Activated naive CD4-positive, alpha-beta T cell treated with anti-CD3 and anti-CD28 coated beads for 36 hours (primary cell): ENCODE measurements around the gene PYGB. TPM values are rescaled to one million over a fixed set of nuclear protein-coding genes. Genes with fewer than 3 reads are reported as not detected.
"Not testable (repeated sequence)": the region's sequence is repeated elsewhere in the genome, so short reads cannot be mapped to it uniquely, and the experiment has no call there.

ENCODE experiments used
- CTCF ChIA-PET: fragments of 350-600 bp; sonication (Branson Sonifier 250); formaldehyde crosslinking; loops from one replicate; lab custom pipeline; 2021; ENCODE audit warnings: antibody characterized with exemption; lab: Charles Lee
- DNase-seq: peaks from one replicate; pipeline ENCODE4 v3.0.0-alpha.2; 2020
- H3K27ac Mint-ChIP-seq: one replicate; pipeline ENCODE4 v1.8.0; 2021; ENCODE audit warnings: mild to moderate bottlenecking, mixed read lengths
- H3K27me3 Mint-ChIP-seq: one replicate; pipeline ENCODE4 v1.8.0; 2021; ENCODE audit warnings: low read depth, mixed read lengths
- H3K36me3 Mint-ChIP-seq: one replicate; pipeline ENCODE4 v1.8.0; 2021; ENCODE audit warnings: low read depth, mixed read lengths
- H3K4me1 Mint-ChIP-seq: one replicate; pipeline ENCODE4 v1.8.0; 2021; ENCODE audit warnings: low read depth, mixed read lengths
- H3K4me3 Mint-ChIP-seq: one replicate; pipeline ENCODE4 v1.8.0; 2021; ENCODE audit warnings: mild to moderate bottlenecking, moderate library complexity, mixed read lengths
- H3K9me3 Mint-ChIP-seq: one replicate; pipeline ENCODE4 v1.8.0; 2021; ENCODE audit warnings: mixed read lengths
- intact Hi-C: fragments of 100-400 bp; cut with micrococcal nuclease; formaldehyde crosslinking; loops from one replicate; pipeline ENCODE4 v1.15.1; 2023
- total RNA-seq, 2 experiments: library from RNA; stranded (reverse); gene quantifications; one replicate each; pipeline ENCODE4 v1.2.3, GENCODE V29; 2021

The PYGB gene
- total RNA-seq, 2 experiments from 2014 or later, result 19.6 to 20.0 TPM

GRCh38 chr20:25325073-25325472 lies 77.2 kb downstream of the PYGB start:
- CTCF ChIA-PET, result interaction anchor here (1.5 kb wide), 1 partner anchor 29 kb away, joined by 4 read pairs; no protein-coding TSS in a partner anchor
- intact Hi-C loops, result no loop called here

GRCh38 chr20:25325997-25326396 lies 78.1 kb downstream of the PYGB start:
- H3K4me1 Mint-ChIP-seq, result peaks cover 16% of the 10 kb centered on the region
- H3K27ac Mint-ChIP-seq, result no peak overlapping the region
- no peak overlapping the region for H3K4me3 Mint-ChIP-seq
- H3K36me3 Mint-ChIP-seq, result peaks cover 10% of the 10 kb centered on the region
- no peaks in the 10 kb centered on the region for H3K27me3 Mint-ChIP-seq
- CTCF ChIA-PET, result interaction anchor here (1.5 kb wide), 1 partner anchor 30 kb away, joined by 4 read pairs; no protein-coding TSS in a partner anchor
- H3K9me3 Mint-ChIP-seq, result no peaks in the 10 kb centered on the region
- intact Hi-C loops, result no loop called here
- DNase-seq, result no peak

More at GRCh38 chr20:25325073-25325472, 77.2 kb downstream of the PYGB start:
- Mint-ChIP-seq H3K4me3 (no peak overlapping the region), H3K4me1 (peaks cover 8% of the 10 kb centered on the region), H3K36me3 (peaks cover 10% of the 10 kb centered on the region), H3K9me3 (no peaks in the 10 kb centered on the region), H3K27me3 (no peaks in the 10 kb centered on the region), H3K27ac (no peak overlapping the region)
- DNase-seq, result no peak

- H3K4me3 Mint-ChIP-seq, result no peak overlapping the region
- H3K36me3 Mint-ChIP-seq, result peaks cover 8% of the 10 kb centered on the region
- CTCF ChIA-PET, result no interaction called here
- H3K27ac Mint-ChIP-seq, result no peak overlapping the region
- H3K27me3 Mint-ChIP-seq, result no peaks in the 10 kb centered on the region
- no peaks in the 10 kb centered on the region for H3K9me3 Mint-ChIP-seq
- intact Hi-C loops, result no loop called here
- peaks cover 21% of the 10 kb centered on the region for H3K4me1 Mint-ChIP-seq
- no peak for DNase-seq
Measured at GRCh38 chr20:25327521-25328235, 79.8 kb downstream of the PYGB start.

GRCh38 chr20:25328954-25329498 lies 81.1 kb downstream of the PYGB start:
- intact Hi-C loops, result no loop called here
- DNase-seq, result no peak
- no peaks in the 10 kb centered on the region for H3K27me3 Mint-ChIP-seq
- CTCF ChIA-PET, result no interaction called here
- H3K27ac Mint-ChIP-seq, result no peak overlapping the region
- peaks cover 21% of the 10 kb centered on the region for H3K4me1 Mint-ChIP-seq
- peaks cover 2% of the 10 kb centered on the region for H3K9me3 Mint-ChIP-seq
- H3K4me3 Mint-ChIP-seq, result no peak overlapping the region
- peaks cover 5% of the 10 kb centered on the region for H3K36me3 Mint-ChIP-seq

GRCh38 chr20:25334972-25335371 lies 87.1 kb downstream of the PYGB start:
- H3K4me3 Mint-ChIP-seq, H3K9me3 Mint-ChIP-seq, intact Hi-C loops, H3K27ac Mint-ChIP-seq, DNase-seq, H3K27me3 Mint-ChIP-seq, CTCF ChIA-PET: not testable (repeated sequence)
- Mint-ChIP-seq H3K36me3 (peaks cover 14% of the 10 kb centered on the region), H3K4me1 (peaks cover 13% of the 10 kb centered on the region)

GRCh38 chr20:25336561-25337422 lies 88.9 kb downstream of the PYGB start:
- Mint-ChIP-seq H3K9me3 (peaks cover 2% of the 10 kb centered on the region), H3K4me1 (peaks cover 9% of the 10 kb centered on the region), H3K4me3 (no peak overlapping the region), H3K27ac (no peak overlapping the region), H3K27me3 (no peaks in the 10 kb centered on the region), H3K36me3 (peaks cover 14% of the 10 kb centered on the region)
- DNase-seq, result no peak
- intact Hi-C loops, result no loop called here
- CTCF ChIA-PET, result no interaction called here

- H3K36me3 Mint-ChIP-seq, result peaks cover 14% of the 10 kb centered on the region
- peaks cover 2% of the 10 kb centered on the region for H3K9me3 Mint-ChIP-seq
- H3K27me3 Mint-ChIP-seq, result no peaks in the 10 kb centered on the region
- H3K4me3 Mint-ChIP-seq, result no peak overlapping the region
- intact Hi-C loops, result no loop called here
- CTCF ChIA-PET, result interaction anchor here (0.5 kb wide), 1 partner anchor 348 kb away, joined by 3 read pairs; no protein-coding TSS in a partner anchor
- H3K27ac Mint-ChIP-seq, result no peak overlapping the region
- no peak for DNase-seq
- H3K4me1 Mint-ChIP-seq, result peaks cover 14% of the 10 kb centered on the region
Measured at GRCh38 chr20:25338112-25339023, 90.5 kb downstream of the PYGB start.

GRCh38 chr20:25339608-25340007 lies 91.7 kb downstream of the PYGB start:
- Mint-ChIP-seq H3K4me3 (no peak overlapping the region), H3K4me1 (peaks cover 23% of the 10 kb centered on the region), H3K9me3 (no peaks in the 10 kb centered on the region), H3K27me3 (no peaks in the 10 kb centered on the region), H3K27ac (no peak overlapping the region), H3K36me3 (peaks cover 17% of the 10 kb centered on the region)
- intact Hi-C loops, result no loop called here
- DNase-seq, result no peak
- CTCF ChIA-PET, result no interaction called here

- no peak overlapping the region for H3K4me3 Mint-ChIP-seq
- no peak for DNase-seq
- peaks cover 29% of the 10 kb centered on the region for H3K4me1 Mint-ChIP-seq
- CTCF ChIA-PET, result no interaction called here
- intact Hi-C loops, result no loop called here
- H3K9me3 Mint-ChIP-seq, result no peaks in the 10 kb centered on the region
- no peak overlapping the region for H3K27ac Mint-ChIP-seq
- H3K36me3 Mint-ChIP-seq, result peaks cover 21% of the 10 kb centered on the region
- no peaks in the 10 kb centered on the region for H3K27me3 Mint-ChIP-seq
Measured at GRCh38 chr20:25340380-25340779, 92.5 kb downstream of the PYGB start.

GRCh38 chr20:25341716-25342680 lies 94.1 kb downstream of the PYGB start:
- DNase-seq, result no peak

GRCh38 chr20:25344634-25345033 lies 96.7 kb downstream of the PYGB start:
- Mint-ChIP-seq H3K9me3 (no peaks in the 10 kb centered on the region), H3K27ac (no peak overlapping the region), H3K4me3 (no peak overlapping the region), H3K36me3 (peaks cover 7% of the 10 kb centered on the region), H3K27me3 (no peaks in the 10 kb centered on the region), H3K4me1 (peaks cover 37% of the 10 kb centered on the region)
- intact Hi-C loops, result no loop called here
- no peak for DNase-seq
- CTCF ChIA-PET, result no interaction called here

More at GRCh38 chr20:25341716-25342680, 94.1 kb downstream of the PYGB start:
- intact Hi-C loops, result no loop called here
- CTCF ChIA-PET, result interaction anchor here (1.1 kb wide), 1 partner anchor 14 kb away, joined by 3 read pairs; no protein-coding TSS in a partner anchor
- Mint-ChIP-seq H3K36me3 (peaks cover 15% of the 10 kb centered on the region), H3K27me3 (no peaks in the 10 kb centered on the region), H3K9me3 (no peaks in the 10 kb centered on the region), H3K4me3 (no peak overlapping the region), H3K27ac (no peak overlapping the region), H3K4me1 (peaks cover 37% of the 10 kb centered on the region)
